HUES64 (cell line): ENCODE data around the gene KRT73.

Source experiments
- H3K27ac ChIP-seq: 2 replicates; pipeline ENCODE4 v1.7.0; 2013; ENCODE audit warnings: low read depth, low read length, inconsistent platforms
- H3K27me3 ChIP-seq: 2 replicates; pipeline ENCODE4 v1.6.1; 2013; ENCODE audit warnings: mild to moderate bottlenecking, low read length; ENCODE audit not compliant: insufficient read depth
- H3K36me3 ChIP-seq: 2 replicates; pipeline ENCODE4 v1.6.1; 2013; ENCODE audit warnings: mild to moderate bottlenecking, low read length; ENCODE audit not compliant: insufficient read depth
- H3K4me1 ChIP-seq: 2 replicates; pipeline ENCODE4 v1.6.1; 2013; ENCODE audit warnings: mild to moderate bottlenecking, low read length, moderate library complexity; ENCODE audit not compliant: insufficient read depth
- H3K4me3 ChIP-seq: 2 replicates; pipeline ENCODE4 v1.5.1; 2013; ENCODE audit warnings: mild to moderate bottlenecking, low read length, moderate library complexity
- H3K9ac ChIP-seq: 2 replicates; pipeline ENCODE4 v1.6.1; 2013; ENCODE audit warnings: mild to moderate bottlenecking, low read depth, low read length
- H3K9me3 ChIP-seq: 2 replicates; pipeline ENCODE4 v1.6.1; 2013; ENCODE audit warnings: low read depth, low read length; ENCODE audit not compliant: insufficient read depth
- WGBS: fragments of 150-250, 120-280 bp; methylation state at CpG from one replicate; pipeline ENCODE4 v1.1.7; 2013; ENCODE audit warnings: missing lambda C conversion rate; 5-methylcytosine and 5-hydroxymethylcytosine counted together

The KRT73 gene

GRCh38 chr12:52581066-52581465 lies 37.3 kb downstream of the KRT73 start:
- 96% methylated on average over 7 of the region's 7 CpGs for WGBS
- no peaks in the 10 kb centered on the region for H3K27me3 ChIP-seq
- no peak overlapping the region for H3K9ac ChIP-seq
- H3K4me1 ChIP-seq = no peaks in the 10 kb centered on the region
- no peak overlapping the region for H3K27ac ChIP-seq
- no peak overlapping the region for H3K4me3 ChIP-seq
- H3K9me3 ChIP-seq = no peaks in the 10 kb centered on the region
- H3K36me3 ChIP-seq = no peaks in the 10 kb centered on the region

- H3K4me3 ChIP-seq = no peak overlapping the region
- WGBS = 50% methylated on average over 1 of the region's 1 CpG
- no peaks in the 10 kb centered on the region for H3K36me3 ChIP-seq
- no peaks in the 10 kb centered on the region for H3K27me3 ChIP-seq
- no peak overlapping the region for H3K9ac ChIP-seq
- no peaks in the 10 kb centered on the region for H3K4me1 ChIP-seq
- no peaks in the 10 kb centered on the region for H3K9me3 ChIP-seq
- no peak overlapping the region for H3K27ac ChIP-seq
Measured at GRCh38 chr12:52580496-52580895, 37.9 kb downstream of the KRT73 start.

GRCh38 chr12:52579468-52580465 lies 38.6 kb downstream of the KRT73 start:
- H3K9me3 ChIP-seq = no peaks in the 10 kb centered on the region
- no peaks in the 10 kb centered on the region for H3K4me1 ChIP-seq
- H3K4me3 ChIP-seq = no peak overlapping the region
- no peak overlapping the region for H3K27ac ChIP-seq
- no peaks in the 10 kb centered on the region for H3K27me3 ChIP-seq
- no peak overlapping the region for H3K9ac ChIP-seq
- 84% methylated on average over 10 of the region's 10 CpGs for WGBS
- H3K36me3 ChIP-seq = no peaks in the 10 kb centered on the region

GRCh38 chr12:52578469-52578868 lies 39.9 kb downstream of the KRT73 start:
- Histone ChIP-seq H3K36me3 (no peaks in the 10 kb centered on the region), H3K4me1 (no peaks in the 10 kb centered on the region), H3K27me3 (no peaks in the 10 kb centered on the region), H3K27ac (no peak overlapping the region), H3K4me3 (no peak overlapping the region), H3K9ac (no peak overlapping the region), H3K9me3 (no peaks in the 10 kb centered on the region)
- WGBS = 96% methylated on average over 3 of the region's 3 CpGs

- Histone ChIP-seq H3K27me3 (no peaks in the 10 kb centered on the region), H3K4me1 (no peaks in the 10 kb centered on the region), H3K9me3 (no peaks in the 10 kb centered on the region), H3K27ac (no peak overlapping the region), H3K4me3 (no peak overlapping the region), H3K9ac (no peak overlapping the region), H3K36me3 (no peaks in the 10 kb centered on the region)
- WGBS = 94% methylated on average over 8 of the region's 8 CpGs
Measured at GRCh38 chr12:52577316-52577715, 41.0 kb downstream of the KRT73 start.

GRCh38 chr12:52575948-52576347 lies 42.4 kb downstream of the KRT73 start:
- H3K27me3 ChIP-seq = no peaks in the 10 kb centered on the region
- no peaks in the 10 kb centered on the region for H3K36me3 ChIP-seq
- no peaks in the 10 kb centered on the region for H3K9me3 ChIP-seq
- 97% methylated on average over 3 of the region's 3 CpGs for WGBS
- H3K4me3 ChIP-seq = no peak overlapping the region
- H3K27ac ChIP-seq = no peak overlapping the region
- no peak overlapping the region for H3K9ac ChIP-seq
- no peaks in the 10 kb centered on the region for H3K4me1 ChIP-seq

GRCh38 chr12:52575256-52575655 lies 43.1 kb downstream of the KRT73 start:
- H3K4me3 ChIP-seq = no peak overlapping the region
- no peaks in the 10 kb centered on the region for H3K4me1 ChIP-seq
- 94% methylated on average over 9 of the region's 9 CpGs for WGBS
- H3K9ac ChIP-seq = no peak overlapping the region
- H3K27ac ChIP-seq = no peak overlapping the region
- no peaks in the 10 kb centered on the region for H3K27me3 ChIP-seq
- no peaks in the 10 kb centered on the region for H3K9me3 ChIP-seq
- no peaks in the 10 kb centered on the region for H3K36me3 ChIP-seq

GRCh38 chr12:52573743-52574142 lies 44.6 kb downstream of the KRT73 start, which contains the start of gene KRT74:
KRT74 (minus strand) TSS chr12:52573843; CDS start chr12:52573777, 66 bp downstream.
- 97% methylated on average over 3 of the region's 3 CpGs for WGBS
- Histone ChIP-seq H3K9me3 (no peaks in the 10 kb centered on the region), H3K27ac (no peak within 1 kb of the TSS), H3K4me3 (no peak within 1 kb of the TSS), H3K27me3 (no peaks in the 10 kb centered on the region), H3K36me3 (no peaks in the 10 kb centered on the region), H3K9ac (no peak within 1 kb of the TSS), H3K4me1 (no peaks in the 10 kb centered on the region)

GRCh38 chr12:52573306-52573705 lies 45.1 kb downstream of the KRT73 start:
- Histone ChIP-seq H3K9me3 (no peaks in the 10 kb centered on the region), H3K4me1 (no peaks in the 10 kb centered on the region), H3K27me3 (no peaks in the 10 kb centered on the region), H3K27ac (no peak overlapping the region), H3K4me3 (no peak overlapping the region), H3K9ac (no peak overlapping the region), H3K36me3 (no peaks in the 10 kb centered on the region)
- 95% methylated on average over 15 of the region's 15 CpGs for WGBS

GRCh38 chr12:52570511-52570910 lies 47.8 kb downstream of the KRT73 start:
- Histone ChIP-seq H3K4me3 (no peak overlapping the region), H3K9me3 (no peaks in the 10 kb centered on the region), H3K9ac (no peak overlapping the region), H3K4me1 (no peaks in the 10 kb centered on the region), H3K27me3 (no peaks in the 10 kb centered on the region), H3K36me3 (no peaks in the 10 kb centered on the region), H3K27ac (no peak overlapping the region)
- WGBS = 94% methylated on average over 10 of the region's 10 CpGs

- Histone ChIP-seq H3K9ac (no peak overlapping the region), H3K27me3 (no peaks in the 10 kb centered on the region), H3K9me3 (no peaks in the 10 kb centered on the region), H3K4me3 (no peak overlapping the region), H3K36me3 (no peaks in the 10 kb centered on the region), H3K4me1 (no peaks in the 10 kb centered on the region), H3K27ac (no peak overlapping the region)
- WGBS = 95% methylated on average over 12 of the region's 12 CpGs
Measured at GRCh38 chr12:52568111-52568510, 50.2 kb downstream of the KRT73 start.
